ENCODE measurements around the gene UNC80.

GRCh38 chr2:209840434-209840833 lies 68.8 kb downstream of the UNC80 start:
- no peak for TF ChIP-seq CTCF (IDR thresholded peaks at IDR 0.05; ENCODE audit: low read depth, low read length)
- TF ChIP-seq MAX (IDR thresholded peaks at IDR 0.05; ENCODE audit: low read depth, low read length) = no peak
- TF ChIP-seq POLR2A (IDR thresholded peaks at IDR 0.05; ENCODE audit: extremely low read depth, insufficient read length) = no peak
- no peak for TF ChIP-seq MYC (IDR thresholded peaks at IDR 0.05; ENCODE audit: low read depth, low read length)
